GM12878 (cell line): ENCODE results near the gene TMSB15B.
"Not testable (repeated sequence)": the region's sequence is repeated elsewhere in the genome, so short reads cannot be mapped to it uniquely, and the experiment has no call there.

Experiments used
- BCL11A ChIP-seq: IDR thresholded peaks from 2 replicates; pipeline ENCODE4 v1.6.1; 2011; ENCODE audit warnings: low read depth, low read length
- BHLHE40 ChIP-seq, 2 experiments: fragments of 450-650 bp in 1 of 2; IDR thresholded peaks; 2 replicates each; pipeline ENCODE4 v1.6.1; 2011 to 2017; ENCODE audit warnings: low read depth in 2 of 2, borderline replicate concordance in 1 of 2, improper control_type of control experiment in 1 of 2, low read length in 1 of 2, mild to moderate bottlenecking in 1 of 2
- CBFB ChIP-seq: IDR thresholded peaks from 2 replicates; pipeline ENCODE4 v1.6.1; 2016; ENCODE audit warnings: antibody characterized with exemption, low read depth
- CEBPB ChIP-seq, 2 experiments: fragments of 150-350 bp in 1 of 2; IDR thresholded peaks; 2 replicates each; pipeline ENCODE4 v1.6.1; 2012 to 2014; ENCODE audit warnings: low read depth in 2 of 2, low read length in 2 of 2, borderline replicate concordance in 1 of 2, inconsistent platforms in 1 of 2
- ESRRA ChIP-seq: IDR thresholded peaks from 2 replicates; pipeline ENCODE4 v1.6.1; 2012; ENCODE audit warnings: mild to moderate bottlenecking, low read length, improper control_type of control experiment
- ETV6 ChIP-seq, 2 experiments: fragments of 450-650 bp in 1 of 2; IDR thresholded peaks in 1 of 2; conservative IDR thresholded peaks in 1 of 2; 2 replicates each; pipeline ENCODE4 v1.6.1; 2014; ENCODE audit warnings: antibody characterized with exemption in 1 of 2, borderline replicate concordance in 1 of 2, low read depth in 1 of 2, mild to moderate bottlenecking in 1 of 2, moderate library complexity in 1 of 2
- POLR2A ChIP-seq: IDR thresholded peaks from 2 replicates; pipeline ENCODE4 v1.6.1; 2011; ENCODE audit warnings: low read depth, mild to moderate bottlenecking, low read length
- SMARCA5 ChIP-seq: fragments of 450-650 bp; IDR thresholded peaks from 2 replicates; pipeline ENCODE4 v1.6.1; 2017; ENCODE audit warnings: mild to moderate bottlenecking
- SMC3 ChIP-seq: IDR thresholded peaks from 2 replicates; pipeline ENCODE4 v1.6.1; 2011; ENCODE audit warnings: low read length, improper control_type of control experiment, borderline replicate concordance
- YY1 ChIP-seq: IDR thresholded peaks from 2 replicates; pipeline ENCODE4 v1.6.1; 2011; ENCODE audit warnings: low read depth, mild to moderate bottlenecking, low read length
- TF ChIP-seq, protein P1 (sequence below): fragments of 450-650 bp; conservative IDR thresholded peaks from 2 replicates; pipeline ENCODE4 v1.6.1; 2017; ENCODE audit warnings: mild to moderate bottlenecking, moderate library complexity
- TF ChIP-seq, protein P2 (sequence below), 3 experiments: IDR thresholded peaks in 2 of 3; conservative IDR thresholded peaks in 1 of 3; 2 replicates each; pipeline ENCODE4 v1.5.1; 2011; ENCODE audit warnings: low read depth in 3 of 3, low read length in 3 of 3, mild to moderate bottlenecking in 3 of 3, control low read depth in 2 of 3, moderate library complexity in 2 of 3, inconsistent platforms in 1 of 3, mixed read lengths in 1 of 3; ENCODE audit not compliant: control insufficient read depth in 2 of 3, insufficient read depth in 1 of 3; ENCODE audit errors: extremely low read depth in 1 of 3

DNA sequence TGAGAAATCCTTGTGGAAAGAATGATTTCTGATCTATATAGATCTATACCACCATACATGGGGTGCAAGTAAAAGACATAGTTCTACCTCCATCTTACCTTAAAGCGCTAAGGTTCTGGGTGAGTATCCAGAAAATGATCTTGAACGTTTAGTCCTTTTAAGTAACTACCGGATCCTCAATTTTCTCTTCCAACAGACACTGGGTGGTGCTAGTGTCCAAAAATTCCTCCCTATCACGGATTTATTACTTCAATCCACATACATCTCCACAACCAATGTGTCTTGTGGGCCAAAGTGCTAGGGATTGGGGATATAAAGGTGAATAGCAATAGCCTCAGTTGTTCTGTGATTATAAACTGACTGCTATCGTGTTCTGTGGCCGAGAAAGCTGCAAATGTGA is 1.8 kb upstream of the TMSB15B start:
- not testable (repeated sequence) for TF ChIP-seq YY1; CEBPB (IDR thresholded peaks at IDR 0.05; ENCODE audit: borderline replicate concordance in 1 of 2, low read depth in 2 of 2, low read length in 2 of 2); BHLHE40 (IDR thresholded peaks at IDR 0.05; ENCODE audit: borderline replicate concordance in 1 of 2, low read depth in 2 of 2, low read length in 1 of 2); ESRRA; SMC3; CBFB; POLR2A; BCL11A; ETV6 (conservative IDR thresholded peaks at IDR 0.05 in 1 of 2, IDR thresholded peaks at IDR 0.05 in 1 of 2; ENCODE audit: borderline replicate concordance in 1 of 2, low read depth in 1 of 2); SMARCA5
- TF ChIP-seq, protein P1, sequence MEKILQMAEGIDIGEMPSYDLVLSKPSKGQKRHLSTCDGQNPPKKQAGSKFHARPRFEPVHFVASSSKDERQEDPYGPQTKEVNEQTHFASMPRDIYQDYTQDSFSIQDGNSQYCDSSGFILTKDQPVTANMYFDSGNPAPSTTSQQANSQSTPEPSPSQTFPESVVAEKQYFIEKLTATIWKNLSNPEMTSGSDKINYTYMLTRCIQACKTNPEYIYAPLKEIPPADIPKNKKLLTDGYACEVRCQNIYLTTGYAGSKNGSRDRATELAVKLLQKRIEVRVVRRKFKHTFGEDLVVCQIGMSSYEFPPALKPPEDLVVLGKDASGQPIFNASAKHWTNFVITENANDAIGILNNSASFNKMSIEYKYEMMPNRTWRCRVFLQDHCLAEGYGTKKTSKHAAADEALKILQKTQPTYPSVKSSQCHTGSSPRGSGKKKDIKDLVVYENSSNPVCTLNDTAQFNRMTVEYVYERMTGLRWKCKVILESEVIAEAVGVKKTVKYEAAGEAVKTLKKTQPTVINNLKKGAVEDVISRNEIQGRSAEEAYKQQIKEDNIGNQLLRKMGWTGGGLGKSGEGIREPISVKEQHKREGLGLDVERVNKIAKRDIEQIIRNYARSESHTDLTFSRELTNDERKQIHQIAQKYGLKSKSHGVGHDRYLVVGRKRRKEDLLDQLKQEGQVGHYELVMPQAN = not testable (repeated sequence)
- TF ChIP-seq, protein P2, sequence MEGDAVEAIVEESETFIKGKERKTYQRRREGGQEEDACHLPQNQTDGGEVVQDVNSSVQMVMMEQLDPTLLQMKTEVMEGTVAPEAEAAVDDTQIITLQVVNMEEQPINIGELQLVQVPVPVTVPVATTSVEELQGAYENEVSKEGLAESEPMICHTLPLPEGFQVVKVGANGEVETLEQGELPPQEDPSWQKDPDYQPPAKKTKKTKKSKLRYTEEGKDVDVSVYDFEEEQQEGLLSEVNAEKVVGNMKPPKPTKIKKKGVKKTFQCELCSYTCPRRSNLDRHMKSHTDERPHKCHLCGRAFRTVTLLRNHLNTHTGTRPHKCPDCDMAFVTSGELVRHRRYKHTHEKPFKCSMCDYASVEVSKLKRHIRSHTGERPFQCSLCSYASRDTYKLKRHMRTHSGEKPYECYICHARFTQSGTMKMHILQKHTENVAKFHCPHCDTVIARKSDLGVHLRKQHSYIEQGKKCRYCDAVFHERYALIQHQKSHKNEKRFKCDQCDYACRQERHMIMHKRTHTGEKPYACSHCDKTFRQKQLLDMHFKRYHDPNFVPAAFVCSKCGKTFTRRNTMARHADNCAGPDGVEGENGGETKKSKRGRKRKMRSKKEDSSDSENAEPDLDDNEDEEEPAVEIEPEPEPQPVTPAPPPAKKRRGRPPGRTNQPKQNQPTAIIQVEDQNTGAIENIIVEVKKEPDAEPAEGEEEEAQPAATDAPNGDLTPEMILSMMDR (IDR thresholded peaks at IDR 0.05 in 2 of 3, conservative IDR thresholded peaks at IDR 0.05 in 1 of 3; ENCODE audit: control insufficient read depth in 2 of 3, extremely low read depth in 1 of 3, insufficient read depth in 1 of 3, low read depth in 3 of 3, low read length in 3 of 3) = not testable (repeated sequence)
